Measurements from ENCODE around the gene KIF26A. TPM values are rescaled to one million over a fixed set of nuclear protein-coding genes. Genes with fewer than 3 reads are reported as not detected.

KIF26A gene
- total RNA-seq, 4 donors from 2014 or later, result 3.3 to 6.2 (median 4.9) TPM

- DNase-seq, result no peak
- H3K9me3 ChIP-seq, result no peaks in the 10 kb centered on the region
- no peaks in the 10 kb centered on the region for H3K27me3 ChIP-seq
- no peak overlapping the region for H3K4me3 ChIP-seq (replicated peaks in 1 of 3)
- intact Hi-C loops (cut with DNase I), result no loop called here
- WGBS, 2 donors, result 79 to 80% methylated on average over 20 of the region's 22 CpGs
- TF ChIP-seq CTCF (IDR thresholded peaks at IDR 0.05) (no peak), POLR2A (IDR thresholded peaks at IDR 0.05) (no peak)
- H3K36me3 ChIP-seq, result no peaks in the 10 kb centered on the region
- no peaks in the 10 kb centered on the region for H3K4me1 ChIP-seq
- H3K27ac ChIP-seq, result no peak overlapping the region
These were observed 80.2 kb downstream of the KIF26A start for GRCh38 chr14:104218361-104219180.

GRCh38 chr14:104219731-104220214, 81.4 kb downstream of the KIF26A start:
- intact Hi-C loops (cut with DNase I), result no loop called here
- no peaks in the 10 kb centered on the region for H3K27me3 ChIP-seq
- no peak for DNase-seq
- no peak overlapping the region for H3K27ac ChIP-seq
- TF ChIP-seq POLR2A (IDR thresholded peaks at IDR 0.05) (no peak), CTCF (IDR thresholded peaks at IDR 0.05) (no peak)
- H3K4me3 ChIP-seq (replicated peaks in 1 of 3), result no peak overlapping the region
- WGBS, 2 donors, result 45 to 56% methylated on average over 20 to 22 of the region's 22 CpGs
- no peaks in the 10 kb centered on the region for H3K36me3 ChIP-seq
- no peaks in the 10 kb centered on the region for H3K4me1 ChIP-seq
- H3K9me3 ChIP-seq, result no peaks in the 10 kb centered on the region

GRCh38 chr14:104220215-104221070, 82.1 kb downstream of the KIF26A start:
- H3K9me3 ChIP-seq, result no peaks in the 10 kb centered on the region
- WGBS, 2 donors, result 80% methylated on average over 25 to 31 of the region's 40 CpGs
- TF ChIP-seq CTCF (IDR thresholded peaks at IDR 0.05), result no peak
- TF ChIP-seq POLR2A (IDR thresholded peaks at IDR 0.05), result no peak
- no peak overlapping the region for H3K27ac ChIP-seq
- no peaks in the 10 kb centered on the region for H3K4me1 ChIP-seq
- no peaks in the 10 kb centered on the region for H3K27me3 ChIP-seq
- no peak for DNase-seq
- no peak overlapping the region for H3K4me3 ChIP-seq (replicated peaks in 1 of 3)
- H3K36me3 ChIP-seq, result no peaks in the 10 kb centered on the region
- intact Hi-C loops (cut with DNase I), result no loop called here

GRCh38 chr14:104221071-104221625, 82.8 kb downstream of the KIF26A start:
- H3K36me3 ChIP-seq, result no peaks in the 10 kb centered on the region
- H3K4me3 ChIP-seq (replicated peaks in 1 of 3), result no peak overlapping the region
- H3K4me1 ChIP-seq, result no peaks in the 10 kb centered on the region
- no peaks in the 10 kb centered on the region for H3K9me3 ChIP-seq
- H3K27me3 ChIP-seq, result no peaks in the 10 kb centered on the region
- no peak overlapping the region for H3K27ac ChIP-seq
- intact Hi-C loops (cut with DNase I), result no loop called here
- DNase-seq, result no peak
- TF ChIP-seq CTCF (IDR thresholded peaks at IDR 0.05) (no peak), POLR2A (IDR thresholded peaks at IDR 0.05) (no peak)
- WGBS, 2 donors, result 69 to 84% methylated on average over 13 to 14 of the region's 14 CpGs
